GM23338 (cell line): Measurements from ENCODE around the gene AKAP17A.

Source experiments
- CREB1 ChIP-seq: fragments of 250-450 bp; sonication (Bioruptor Pico); IDR thresholded peaks from 2 replicates; pipeline ENCODE4 v1.5.0; 2020; ENCODE audit warnings: low read depth, mild to moderate bottlenecking, moderate library complexity
- EZH2 ChIP-seq: fragments of 200-600 bp; sonication (generic); IDR thresholded peaks from one replicate; pipeline ENCODE4 v1.8.0; 2017; ENCODE audit warnings: antibody characterized with exemption, mild to moderate bottlenecking, low read depth; ENCODE audit not compliant: unreplicated experiment
- EZH2phosphoT487 ChIP-seq: fragments of 200-600 bp; sonication (generic); IDR thresholded peaks from one replicate; pipeline ENCODE4 v1.8.1; 2018; ENCODE audit warnings: antibody characterized with exemption; ENCODE audit not compliant: unreplicated experiment
- JUNB ChIP-seq: IDR thresholded peaks from one replicate; pipeline ENCODE4 v1.6.1; 2016; ENCODE audit warnings: antibody characterized with exemption; ENCODE audit not compliant: unreplicated experiment
- NANOG ChIP-seq: IDR thresholded peaks from 2 replicates; pipeline ENCODE4 v1.6.1; 2016; ENCODE audit warnings: antibody characterized with exemption, borderline replicate concordance
- POLR2AphosphoS5 ChIP-seq: IDR thresholded peaks from 2 replicates; pipeline ENCODE4 v1.6.1; 2016; ENCODE audit warnings: antibody characterized with exemption, low read depth
- STAT1 ChIP-seq: IDR thresholded peaks from one replicate; pipeline ENCODE4 v1.6.1; 2016; ENCODE audit warnings: antibody characterized with exemption; ENCODE audit not compliant: unreplicated experiment
- ZNF114 ChIP-seq: fragments of 250-450 bp; sonication (Bioruptor Pico); IDR thresholded peaks from 2 replicates; pipeline ENCODE4 v1.5.0; 2020; ENCODE audit warnings: mild to moderate bottlenecking, moderate library complexity
- ZNF331 ChIP-seq: fragments of 250-450 bp; sonication (Bioruptor Pico); IDR thresholded peaks from 2 replicates; pipeline ENCODE4 v1.5.0; 2020; ENCODE audit warnings: low read depth, mild to moderate bottlenecking, moderate library complexity
- TF ChIP-seq, protein P1 (sequence below), 2 experiments: fragments of 200-600 bp in 1 of 2; sonication (generic) in 1 of 2; conservative IDR thresholded peaks; 2 replicates each; pipeline versions ENCODE4 v1.5.1 to v1.6.1; 2016 to 2017; ENCODE audit warnings: antibody characterized with exemption in 2 of 2, low read depth in 2 of 2, mild to moderate bottlenecking in 2 of 2, moderate library complexity in 1 of 2
- TF ChIP-seq, protein P2 (sequence below): IDR thresholded peaks from one replicate; pipeline ENCODE4 v1.6.1; 2018; ENCODE audit warnings: antibody characterized with exemption; ENCODE audit not compliant: unreplicated experiment
- TF ChIP-seq, protein P3 (sequence below): IDR thresholded peaks from 2 replicates; pipeline ENCODE4 v1.6.1; 2016; ENCODE audit warnings: antibody characterized with exemption
- TF ChIP-seq, protein P4 (sequence below): fragments of 250-450 bp; sonication (Bioruptor Pico); IDR thresholded peaks from 2 replicates; pipeline ENCODE4 v1.5.0; 2020; ENCODE audit warnings: mild to moderate bottlenecking, moderate library complexity

DNA sequence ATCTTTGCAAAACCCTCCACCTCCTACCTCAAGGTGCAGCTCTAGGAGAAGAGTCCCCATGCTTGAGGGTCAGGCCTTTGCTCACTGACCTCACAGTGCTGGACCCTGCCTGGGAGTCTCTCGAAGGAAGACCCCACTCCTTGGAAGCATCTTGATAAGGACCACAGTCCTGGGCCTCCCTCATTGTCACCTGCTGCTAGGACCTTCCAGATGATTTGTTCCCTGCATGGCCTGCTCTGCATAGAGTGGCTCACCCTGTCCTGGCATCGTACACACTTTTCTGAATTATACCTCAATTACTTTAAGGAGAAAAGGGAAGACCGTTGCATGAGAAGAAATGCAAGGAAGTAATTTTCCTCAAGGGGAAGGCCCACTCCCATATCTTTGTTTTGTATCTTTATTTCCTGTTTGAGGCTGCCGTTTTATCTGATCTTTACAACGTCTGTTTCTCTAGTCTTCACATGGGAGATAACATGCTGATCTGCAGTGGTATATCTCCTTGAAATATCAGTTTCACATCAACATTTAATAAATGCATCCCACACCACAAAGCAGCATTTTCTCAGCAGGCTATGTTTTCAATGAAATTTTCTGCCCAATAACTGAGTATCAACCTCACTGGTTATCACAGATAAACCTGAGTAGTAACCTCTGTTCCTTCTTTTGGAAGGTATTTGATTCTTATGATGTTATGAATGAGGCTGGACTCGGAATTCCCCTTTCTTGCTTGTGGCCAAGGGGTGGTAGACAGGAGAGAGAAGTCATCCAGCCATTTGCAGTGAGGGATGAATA lies 15.0 kb upstream of the AKAP17A start:
- TF ChIP-seq, protein P1, sequence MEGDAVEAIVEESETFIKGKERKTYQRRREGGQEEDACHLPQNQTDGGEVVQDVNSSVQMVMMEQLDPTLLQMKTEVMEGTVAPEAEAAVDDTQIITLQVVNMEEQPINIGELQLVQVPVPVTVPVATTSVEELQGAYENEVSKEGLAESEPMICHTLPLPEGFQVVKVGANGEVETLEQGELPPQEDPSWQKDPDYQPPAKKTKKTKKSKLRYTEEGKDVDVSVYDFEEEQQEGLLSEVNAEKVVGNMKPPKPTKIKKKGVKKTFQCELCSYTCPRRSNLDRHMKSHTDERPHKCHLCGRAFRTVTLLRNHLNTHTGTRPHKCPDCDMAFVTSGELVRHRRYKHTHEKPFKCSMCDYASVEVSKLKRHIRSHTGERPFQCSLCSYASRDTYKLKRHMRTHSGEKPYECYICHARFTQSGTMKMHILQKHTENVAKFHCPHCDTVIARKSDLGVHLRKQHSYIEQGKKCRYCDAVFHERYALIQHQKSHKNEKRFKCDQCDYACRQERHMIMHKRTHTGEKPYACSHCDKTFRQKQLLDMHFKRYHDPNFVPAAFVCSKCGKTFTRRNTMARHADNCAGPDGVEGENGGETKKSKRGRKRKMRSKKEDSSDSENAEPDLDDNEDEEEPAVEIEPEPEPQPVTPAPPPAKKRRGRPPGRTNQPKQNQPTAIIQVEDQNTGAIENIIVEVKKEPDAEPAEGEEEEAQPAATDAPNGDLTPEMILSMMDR (conservative IDR thresholded peaks at IDR 0.05; ENCODE audit: low read depth in 2 of 2): no peak
- TF ChIP-seq POLR2AphosphoS5 (no peak), EZH2phosphoT487 (no peak), EZH2 (no peak), CREB1 (CRISPR knock-in tag) (no peak), JUNB (no peak), NANOG (no peak), ZNF331 (CRISPR knock-in tag) (no peak), ZNF114 (no peak), STAT1 (no peak)
- TF ChIP-seq, protein P2, sequence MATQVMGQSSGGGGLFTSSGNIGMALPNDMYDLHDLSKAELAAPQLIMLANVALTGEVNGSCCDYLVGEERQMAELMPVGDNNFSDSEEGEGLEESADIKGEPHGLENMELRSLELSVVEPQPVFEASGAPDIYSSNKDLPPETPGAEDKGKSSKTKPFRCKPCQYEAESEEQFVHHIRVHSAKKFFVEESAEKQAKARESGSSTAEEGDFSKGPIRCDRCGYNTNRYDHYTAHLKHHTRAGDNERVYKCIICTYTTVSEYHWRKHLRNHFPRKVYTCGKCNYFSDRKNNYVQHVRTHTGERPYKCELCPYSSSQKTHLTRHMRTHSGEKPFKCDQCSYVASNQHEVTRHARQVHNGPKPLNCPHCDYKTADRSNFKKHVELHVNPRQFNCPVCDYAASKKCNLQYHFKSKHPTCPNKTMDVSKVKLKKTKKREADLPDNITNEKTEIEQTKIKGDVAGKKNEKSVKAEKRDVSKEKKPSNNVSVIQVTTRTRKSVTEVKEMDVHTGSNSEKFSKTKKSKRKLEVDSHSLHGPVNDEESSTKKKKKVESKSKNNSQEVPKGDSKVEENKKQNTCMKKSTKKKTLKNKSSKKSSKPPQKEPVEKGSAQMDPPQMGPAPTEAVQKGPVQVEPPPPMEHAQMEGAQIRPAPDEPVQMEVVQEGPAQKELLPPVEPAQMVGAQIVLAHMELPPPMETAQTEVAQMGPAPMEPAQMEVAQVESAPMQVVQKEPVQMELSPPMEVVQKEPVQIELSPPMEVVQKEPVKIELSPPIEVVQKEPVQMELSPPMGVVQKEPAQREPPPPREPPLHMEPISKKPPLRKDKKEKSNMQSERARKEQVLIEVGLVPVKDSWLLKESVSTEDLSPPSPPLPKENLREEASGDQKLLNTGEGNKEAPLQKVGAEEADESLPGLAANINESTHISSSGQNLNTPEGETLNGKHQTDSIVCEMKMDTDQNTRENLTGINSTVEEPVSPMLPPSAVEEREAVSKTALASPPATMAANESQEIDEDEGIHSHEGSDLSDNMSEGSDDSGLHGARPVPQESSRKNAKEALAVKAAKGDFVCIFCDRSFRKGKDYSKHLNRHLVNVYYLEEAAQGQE: no peak
- TF ChIP-seq, protein P3, sequence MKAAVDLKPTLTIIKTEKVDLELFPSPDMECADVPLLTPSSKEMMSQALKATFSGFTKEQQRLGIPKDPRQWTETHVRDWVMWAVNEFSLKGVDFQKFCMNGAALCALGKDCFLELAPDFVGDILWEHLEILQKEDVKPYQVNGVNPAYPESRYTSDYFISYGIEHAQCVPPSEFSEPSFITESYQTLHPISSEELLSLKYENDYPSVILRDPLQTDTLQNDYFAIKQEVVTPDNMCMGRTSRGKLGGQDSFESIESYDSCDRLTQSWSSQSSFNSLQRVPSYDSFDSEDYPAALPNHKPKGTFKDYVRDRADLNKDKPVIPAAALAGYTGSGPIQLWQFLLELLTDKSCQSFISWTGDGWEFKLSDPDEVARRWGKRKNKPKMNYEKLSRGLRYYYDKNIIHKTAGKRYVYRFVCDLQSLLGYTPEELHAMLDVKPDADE: no peak
- TF ChIP-seq, protein P4, sequence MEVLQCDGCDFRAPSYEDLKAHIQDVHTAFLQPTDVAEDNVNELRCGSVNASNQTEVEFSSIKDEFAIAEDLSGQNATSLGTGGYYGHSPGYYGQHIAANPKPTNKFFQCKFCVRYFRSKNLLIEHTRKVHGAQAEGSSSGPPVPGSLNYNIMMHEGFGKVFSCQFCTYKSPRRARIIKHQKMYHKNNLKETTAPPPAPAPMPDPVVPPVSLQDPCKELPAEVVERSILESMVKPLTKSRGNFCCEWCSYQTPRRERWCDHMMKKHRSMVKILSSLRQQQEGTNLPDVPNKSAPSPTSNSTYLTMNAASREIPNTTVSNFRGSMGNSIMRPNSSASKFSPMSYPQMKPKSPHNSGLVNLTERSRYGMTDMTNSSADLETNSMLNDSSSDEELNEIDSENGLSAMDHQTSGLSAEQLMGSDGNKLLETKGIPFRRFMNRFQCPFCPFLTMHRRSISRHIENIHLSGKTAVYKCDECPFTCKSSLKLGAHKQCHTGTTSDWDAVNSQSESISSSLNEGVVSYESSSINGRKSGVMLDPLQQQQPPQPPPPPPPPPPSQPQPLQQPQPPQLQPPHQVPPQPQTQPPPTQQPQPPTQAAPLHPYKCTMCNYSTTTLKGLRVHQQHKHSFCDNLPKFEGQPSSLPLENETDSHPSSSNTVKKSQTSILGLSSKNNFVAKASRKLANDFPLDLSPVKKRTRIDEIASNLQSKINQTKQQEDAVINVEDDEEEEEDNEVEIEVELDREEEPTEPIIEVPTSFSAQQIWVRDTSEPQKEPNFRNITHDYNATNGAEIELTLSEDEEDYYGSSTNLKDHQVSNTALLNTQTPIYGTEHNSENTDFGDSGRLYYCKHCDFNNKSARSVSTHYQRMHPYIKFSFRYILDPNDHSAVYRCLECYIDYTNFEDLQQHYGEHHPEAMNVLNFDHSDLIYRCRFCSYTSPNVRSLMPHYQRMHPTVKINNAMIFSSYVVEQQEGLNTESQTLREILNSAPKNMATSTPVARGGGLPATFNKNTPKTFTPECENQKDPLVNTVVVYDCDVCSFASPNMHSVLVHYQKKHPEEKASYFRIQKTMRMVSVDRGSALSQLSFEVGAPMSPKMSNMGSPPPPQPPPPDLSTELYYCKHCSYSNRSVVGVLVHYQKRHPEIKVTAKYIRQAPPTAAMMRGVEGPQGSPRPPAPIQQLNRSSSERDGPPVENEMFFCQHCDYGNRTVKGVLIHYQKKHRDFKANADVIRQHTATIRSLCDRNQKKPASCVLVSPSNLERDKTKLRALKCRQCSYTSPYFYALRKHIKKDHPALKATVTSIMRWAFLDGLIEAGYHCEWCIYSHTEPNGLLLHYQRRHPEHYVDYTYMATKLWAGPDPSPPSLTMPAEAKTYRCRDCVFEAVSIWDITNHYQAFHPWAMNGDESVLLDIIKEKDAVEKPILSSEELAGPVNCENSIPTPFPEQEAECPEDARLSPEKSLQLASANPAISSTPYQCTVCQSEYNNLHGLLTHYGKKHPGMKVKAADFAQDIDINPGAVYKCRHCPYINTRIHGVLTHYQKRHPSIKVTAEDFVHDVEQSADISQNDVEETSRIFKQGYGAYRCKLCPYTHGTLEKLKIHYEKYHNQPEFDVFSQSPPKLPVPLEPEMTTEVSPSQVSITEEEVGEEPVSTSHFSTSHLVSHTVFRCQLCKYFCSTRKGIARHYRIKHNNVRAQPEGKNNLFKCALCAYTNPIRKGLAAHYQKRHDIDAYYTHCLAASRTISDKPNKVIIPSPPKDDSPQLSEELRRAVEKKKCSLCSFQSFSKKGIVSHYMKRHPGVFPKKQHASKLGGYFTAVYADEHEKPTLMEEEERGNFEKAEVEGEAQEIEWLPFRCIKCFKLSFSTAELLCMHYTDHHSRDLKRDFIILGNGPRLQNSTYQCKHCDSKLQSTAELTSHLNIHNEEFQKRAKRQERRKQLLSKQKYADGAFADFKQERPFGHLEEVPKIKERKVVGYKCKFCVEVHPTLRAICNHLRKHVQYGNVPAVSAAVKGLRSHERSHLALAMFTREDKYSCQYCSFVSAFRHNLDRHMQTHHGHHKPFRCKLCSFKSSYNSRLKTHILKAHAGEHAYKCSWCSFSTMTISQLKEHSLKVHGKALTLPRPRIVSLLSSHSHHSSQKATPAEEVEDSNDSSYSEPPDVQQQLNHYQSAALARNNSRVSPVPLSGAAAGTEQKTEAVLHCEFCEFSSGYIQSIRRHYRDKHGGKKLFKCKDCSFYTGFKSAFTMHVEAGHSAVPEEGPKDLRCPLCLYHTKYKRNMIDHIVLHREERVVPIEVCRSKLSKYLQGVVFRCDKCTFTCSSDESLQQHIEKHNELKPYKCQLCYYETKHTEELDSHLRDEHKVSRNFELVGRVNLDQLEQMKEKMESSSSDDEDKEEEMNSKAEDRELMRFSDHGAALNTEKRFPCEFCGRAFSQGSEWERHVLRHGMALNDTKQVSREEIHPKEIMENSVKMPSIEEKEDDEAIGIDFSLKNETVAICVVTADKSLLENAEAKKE (CRISPR knock-in tag): no peak
